ENCODE data around the gene SUSD1.

The SUSD1 gene

GRCh38 chr9:112006361-112007020, 168.6 kb downstream of the SUSD1 start:
- no peak for DNase-seq (ENCODE audit: extremely low read depth, low read depth)
- H3K4me3 ChIP-seq (replicated peaks; ENCODE audit: low read depth, low read length): no peak overlapping the region
- TF ChIP-seq CTCF (IDR thresholded peaks at IDR 0.05; ENCODE audit: low read depth, low read length, missing control alignments): no peak

- DNase-seq (ENCODE audit: extremely low read depth, low read depth): no peak
- H3K4me3 ChIP-seq (replicated peaks; ENCODE audit: low read depth, low read length): no peak overlapping the region
- TF ChIP-seq CTCF (IDR thresholded peaks at IDR 0.05; ENCODE audit: low read depth, low read length, missing control alignments): no peak
These were observed 169.2 kb downstream of the SUSD1 start for GRCh38 chr9:112005939-112006338.

GRCh38 chr9:112003538-112003937, 171.6 kb downstream of the SUSD1 start:
- no peak for DNase-seq (ENCODE audit: extremely low read depth, low read depth)
- H3K4me3 ChIP-seq (replicated peaks; ENCODE audit: low read depth, low read length): no peak overlapping the region
- no peak for TF ChIP-seq CTCF (IDR thresholded peaks at IDR 0.05; ENCODE audit: low read depth, low read length, missing control alignments)

- no peak for DNase-seq (ENCODE audit: extremely low read depth, low read depth)
- no peak overlapping the region for H3K4me3 ChIP-seq (replicated peaks; ENCODE audit: low read depth, low read length)
- no peak for TF ChIP-seq CTCF (IDR thresholded peaks at IDR 0.05; ENCODE audit: low read depth, low read length, missing control alignments)
These were observed 172.1 kb downstream of the SUSD1 start for GRCh38 chr9:112002847-112003457.

GRCh38 chr9:112002131-112002846, 172.8 kb downstream of the SUSD1 start:
- no peak overlapping the region for H3K4me3 ChIP-seq (replicated peaks; ENCODE audit: low read depth, low read length)
- DNase-seq (ENCODE audit: extremely low read depth, low read depth): no peak
- no peak for TF ChIP-seq CTCF (IDR thresholded peaks at IDR 0.05; ENCODE audit: low read depth, low read length, missing control alignments)

GRCh38 chr9:112000743-112001142, 174.4 kb downstream of the SUSD1 start:
- no peak overlapping the region for H3K4me3 ChIP-seq (replicated peaks; ENCODE audit: low read depth, low read length)
- no peak for DNase-seq (ENCODE audit: extremely low read depth, low read depth)
- peak; percentile 22 for TF ChIP-seq CTCF (IDR thresholded peaks at IDR 0.05; ENCODE audit: low read depth, low read length, missing control alignments)
